ENCODE results near the gene DIP2B.
A peak's percentile ranks its signal among the peaks of the same experiment; 100 is the strongest.
"Not testable (repeated sequence)": the region's sequence is repeated elsewhere in the genome, so short reads cannot be mapped to it uniquely, and the experiment has no call there.

Gene DIP2B

DNA sequence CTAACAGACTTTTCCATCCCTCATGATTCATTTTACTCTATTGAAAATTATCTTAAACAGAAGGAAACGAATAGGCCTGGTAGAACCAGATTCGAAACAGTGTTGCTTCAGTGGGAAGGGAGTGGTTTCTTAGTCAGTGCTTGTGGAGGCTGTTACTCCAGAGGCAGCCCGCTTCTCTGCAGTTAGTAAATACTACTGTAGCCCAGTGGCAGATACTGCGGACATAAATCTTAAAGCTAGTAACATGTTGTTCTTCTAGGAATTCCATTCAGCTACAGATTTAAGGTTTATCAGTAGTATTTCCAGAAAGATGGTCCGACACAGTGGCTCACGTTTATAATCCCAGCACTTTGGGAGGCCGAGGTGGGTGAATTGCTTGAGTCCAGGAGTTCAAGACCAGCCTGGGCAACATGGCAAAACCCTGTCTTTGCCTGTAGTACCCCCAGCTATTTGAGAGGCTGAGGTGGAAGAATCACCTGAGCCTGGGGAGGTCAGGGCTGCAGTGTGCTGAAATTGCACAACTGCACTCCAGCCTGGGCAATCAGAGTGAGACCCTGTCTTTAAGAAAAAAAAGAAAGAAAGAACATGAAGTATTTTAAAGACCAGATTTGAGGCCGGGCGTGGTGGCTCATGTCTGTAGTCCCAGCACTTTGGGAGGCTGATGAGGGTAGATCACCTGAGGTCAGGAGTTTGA lies 45.9 kb downstream of the DIP2B start:
- DNase-seq (ENCODE audit: low read depth): no peak

DNA sequence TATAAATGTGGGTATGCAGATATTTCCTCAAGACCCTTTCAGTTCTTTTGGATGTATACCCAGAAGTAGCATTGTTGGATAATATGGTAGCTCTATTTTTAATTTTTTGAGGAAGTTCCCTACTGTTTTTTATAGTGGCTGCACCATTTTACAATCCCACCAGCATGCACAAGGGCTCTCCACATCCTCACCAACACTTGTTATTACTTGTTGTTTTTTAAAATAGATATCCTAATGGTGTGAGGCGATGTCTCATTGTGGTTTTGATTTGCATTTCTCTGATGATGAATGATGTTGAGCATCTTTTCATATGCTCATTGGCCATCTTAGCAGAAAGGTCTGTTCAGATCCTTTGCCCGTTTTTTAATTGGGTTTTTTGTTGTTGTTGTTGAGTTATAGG lies 47.1 kb downstream of the DIP2B start:
- no peak for DNase-seq (ENCODE audit: low read depth)

DNA sequence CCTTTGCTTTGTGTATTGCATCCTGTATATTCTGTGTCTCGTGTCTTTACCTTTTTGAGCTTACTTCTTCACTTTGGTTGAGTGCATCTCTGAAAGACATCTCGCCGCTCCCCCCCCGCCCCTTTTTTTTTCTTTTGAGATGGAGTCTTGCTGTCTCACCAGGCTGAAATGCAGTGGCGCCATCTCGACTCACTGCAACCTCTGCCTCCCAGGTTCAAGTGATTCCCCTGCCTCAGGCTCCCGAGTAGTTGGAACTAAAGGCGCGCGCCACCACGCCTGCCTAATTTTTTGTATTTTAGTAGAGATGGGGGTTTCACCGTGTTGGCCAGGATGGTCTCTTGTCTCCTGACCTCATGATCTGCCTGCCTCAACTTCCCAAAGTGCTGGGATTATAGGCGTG lies 49.9 kb downstream of the DIP2B start:
- DNase-seq (ENCODE audit: low read depth): no peak

DNA sequence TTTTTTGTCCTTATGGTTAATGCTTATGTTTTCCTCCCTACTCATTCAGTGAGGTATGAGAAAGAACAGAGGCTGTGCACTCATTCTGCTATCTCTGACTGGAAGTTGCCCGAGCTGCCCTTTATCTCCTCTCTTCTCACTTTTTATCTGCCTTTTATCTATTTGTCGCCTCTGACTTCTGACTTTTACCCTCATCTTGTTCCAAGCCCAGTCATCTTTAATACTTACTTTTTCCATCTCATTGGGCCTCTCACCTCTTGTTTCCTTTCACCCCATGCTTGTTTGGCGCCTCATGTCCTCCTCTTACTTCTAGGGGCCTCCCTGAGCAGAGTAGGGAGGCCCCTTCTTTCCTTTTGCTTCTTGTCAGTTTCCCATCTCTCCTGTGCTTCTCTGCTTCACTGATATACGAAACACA lies 50.7 kb downstream of the DIP2B start:
- no peak for DNase-seq (ENCODE audit: low read depth)

DNA sequence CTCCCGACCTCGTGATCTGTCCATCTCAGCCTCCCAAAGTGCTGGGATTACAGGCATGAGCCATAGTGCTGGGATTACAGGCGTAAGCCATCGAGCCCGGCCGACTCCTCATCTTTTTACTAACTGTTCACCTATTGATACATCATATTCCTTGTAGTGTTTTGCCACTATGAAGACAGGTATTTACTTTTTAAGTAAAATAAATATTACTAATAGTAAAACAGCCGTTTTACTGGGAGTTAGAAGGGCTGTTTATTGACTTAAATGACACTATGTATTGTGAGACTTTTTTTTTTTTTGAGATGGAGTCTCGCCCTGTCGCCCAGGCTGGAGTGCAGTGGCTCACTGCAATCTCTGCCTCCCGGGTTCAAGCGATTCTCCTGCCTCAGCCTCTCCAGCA lies 51.5 kb downstream of the DIP2B start:
- DNase-seq (ENCODE audit: low read depth): no peak

DNA sequence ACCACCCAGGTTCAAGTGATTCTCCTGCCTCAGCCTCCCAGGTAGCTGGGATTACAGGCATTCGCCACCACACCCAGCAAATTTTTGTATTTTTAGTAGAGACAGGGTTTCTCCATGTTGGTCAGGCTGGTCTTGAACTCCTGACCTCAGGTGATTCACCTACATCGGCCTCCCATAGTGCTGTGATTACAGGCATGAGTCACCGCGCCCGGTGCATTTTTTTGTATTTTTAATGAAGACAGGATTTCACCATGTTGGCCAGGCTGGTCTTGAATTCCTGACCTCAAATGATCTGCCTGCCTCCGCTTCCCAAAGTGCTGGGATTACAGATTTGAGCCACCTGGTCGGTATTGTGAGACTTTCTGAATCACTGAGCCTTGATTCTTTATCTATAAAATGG lies 52.0 kb downstream of the DIP2B start:
- not testable (repeated sequence) for DNase-seq (ENCODE audit: low read depth)

DNA sequence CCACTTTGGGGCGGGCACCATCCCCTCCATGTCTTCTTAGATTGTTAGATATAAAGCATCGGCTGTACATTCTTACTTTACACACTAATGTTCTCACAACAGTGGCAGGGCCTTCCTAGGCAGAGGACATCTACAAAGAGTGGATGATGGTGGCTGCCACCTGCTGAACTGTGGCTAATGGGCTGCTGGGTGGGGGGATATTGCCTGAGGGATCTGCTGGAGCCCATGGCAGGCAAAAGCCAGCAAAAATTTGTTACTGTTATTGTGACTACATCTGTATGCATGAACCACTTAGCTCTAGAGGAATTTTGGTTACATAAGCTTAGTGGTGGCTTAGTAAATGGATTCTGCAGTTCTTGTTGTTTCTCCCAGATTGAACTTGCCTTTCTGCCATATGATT lies 52.6 kb downstream of the DIP2B start:
- DNase-seq (ENCODE audit: low read depth): no peak

DNA sequence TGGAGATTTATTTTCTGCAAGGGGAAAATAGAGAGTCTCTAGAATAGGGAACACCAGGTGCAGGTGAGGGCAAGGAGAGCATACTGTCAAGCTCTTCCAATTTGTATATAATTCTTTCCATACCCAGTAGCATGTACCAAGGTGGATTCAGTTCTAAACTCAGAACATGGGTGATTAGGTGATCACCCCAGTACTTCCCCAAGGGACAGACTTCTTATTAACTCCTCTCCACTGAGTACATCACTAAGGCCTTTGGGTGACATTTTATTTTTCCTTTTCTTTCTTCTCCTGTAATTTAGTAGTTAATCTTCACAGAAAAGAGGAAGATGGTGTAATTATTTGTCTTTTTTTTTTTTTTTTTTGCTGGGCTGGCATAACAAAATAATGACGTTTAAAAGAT lies 54.2 kb downstream of the DIP2B start:
- no peak for DNase-seq (ENCODE audit: low read depth)

DNA sequence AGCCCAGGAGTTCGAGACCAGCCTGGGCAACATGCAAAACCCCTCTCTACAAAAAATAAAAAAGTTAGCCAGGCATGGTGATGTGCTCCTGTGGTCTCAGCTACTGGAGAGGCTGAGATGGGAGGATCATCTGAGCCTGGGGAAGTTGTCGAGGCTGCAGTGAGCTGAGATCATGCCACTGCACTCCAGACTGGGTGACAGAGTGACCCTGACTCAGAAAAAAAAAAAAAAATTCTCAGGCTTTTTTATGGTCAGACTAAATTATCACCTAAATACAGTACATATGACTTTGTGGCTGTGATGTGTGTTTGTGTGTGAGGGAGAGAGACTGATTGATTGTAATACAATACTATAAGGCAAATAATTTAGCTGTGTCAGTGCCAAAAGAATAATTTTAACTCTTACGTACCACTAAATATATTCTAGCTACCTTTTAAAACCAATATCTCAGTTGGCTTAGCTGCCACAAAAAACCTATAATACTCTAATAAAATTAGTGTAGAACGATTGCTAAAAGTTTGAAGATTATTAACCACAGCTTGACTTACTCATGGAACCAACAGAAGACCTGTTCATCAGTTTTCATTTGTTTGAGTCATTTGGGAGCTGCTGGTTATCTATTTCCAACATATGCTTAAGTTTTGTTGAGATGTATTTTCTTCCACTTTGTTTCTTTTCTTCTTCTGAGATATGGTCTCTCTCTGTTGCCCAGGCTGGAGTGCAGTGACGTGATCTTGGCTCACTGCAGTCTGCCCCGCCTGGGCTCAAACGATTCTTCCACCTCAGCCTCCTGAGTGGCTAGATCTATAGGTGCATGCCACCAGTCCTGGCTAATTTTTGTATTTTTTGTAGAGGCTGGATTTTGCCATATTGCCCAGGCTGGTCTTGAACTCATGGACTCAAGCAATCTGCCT lies 58.0 kb downstream of the DIP2B start:
- DNase-seq (ENCODE audit: low read depth): no peak

DNA sequence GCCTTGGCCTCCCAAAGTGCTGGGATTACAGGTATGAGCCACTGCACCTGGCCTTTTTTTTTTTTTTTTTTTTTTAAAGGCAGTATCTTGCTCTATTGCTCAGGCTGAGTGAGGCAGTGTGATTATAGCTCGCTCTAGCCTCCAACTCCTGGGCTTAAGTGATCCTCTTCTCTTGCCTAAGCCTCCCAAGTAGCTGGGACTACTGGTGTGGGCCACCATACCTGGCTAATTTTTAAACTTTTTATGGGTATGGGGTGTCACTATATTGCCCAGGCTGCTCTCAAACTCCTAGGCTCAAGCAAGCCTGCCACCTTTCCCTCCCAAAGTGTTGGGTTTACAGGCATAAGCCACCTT lies 58.6 kb downstream of the DIP2B start:
- no peak for DNase-seq (ENCODE audit: low read depth)

DNA sequence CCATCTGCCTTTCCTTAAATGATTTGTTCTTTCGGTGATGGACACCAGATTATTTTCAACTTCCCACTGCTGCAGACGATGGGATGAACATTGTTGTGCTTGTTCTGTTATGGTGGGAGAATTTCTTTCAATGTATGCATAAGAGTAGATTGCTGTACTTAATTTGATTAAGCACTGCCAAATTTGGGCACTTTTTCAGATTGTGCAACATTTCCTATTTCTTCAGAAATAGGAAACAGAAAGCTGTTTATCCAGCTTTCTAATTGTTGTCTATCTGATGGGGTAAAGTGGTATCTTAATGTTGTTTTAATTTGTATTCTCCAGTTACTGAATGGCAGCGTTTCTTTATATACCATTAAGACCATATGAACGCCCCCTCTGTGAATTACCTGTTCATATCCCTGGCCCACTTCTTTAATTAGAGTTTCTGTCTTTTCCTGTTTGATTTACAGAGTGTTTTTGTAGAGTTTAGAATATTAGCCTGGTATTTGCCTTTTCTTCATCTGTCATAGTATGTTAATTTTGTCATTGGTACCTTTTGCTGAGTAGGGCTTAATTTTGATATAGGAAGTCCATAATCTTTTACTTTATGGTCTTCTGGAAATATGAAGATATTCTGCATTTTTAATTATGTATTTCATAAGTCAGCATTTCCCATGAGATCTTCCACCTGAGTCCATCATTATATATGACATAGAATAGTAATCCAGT lies 59.6 kb downstream of the DIP2B start:
- no peak for DNase-seq (ENCODE audit: low read depth)

DNA sequence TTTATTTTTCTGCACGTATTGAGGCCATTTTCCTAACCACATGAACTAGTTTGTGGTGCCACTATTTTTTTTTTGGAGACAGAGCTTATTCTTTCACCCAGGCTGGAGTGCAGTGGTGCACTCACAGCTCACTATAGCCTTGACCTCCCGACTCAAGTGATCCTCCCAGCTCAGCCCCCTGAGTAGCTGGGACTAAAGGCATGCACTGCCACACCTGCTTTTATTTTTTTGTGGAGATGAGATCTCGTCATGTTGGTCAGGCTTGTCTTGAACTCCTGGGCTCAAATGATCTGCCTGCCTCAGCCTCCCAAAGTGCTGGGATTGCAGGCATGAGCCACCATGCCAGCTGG lies 60.1 kb downstream of the DIP2B start:
- no peak for DNase-seq (ENCODE audit: low read depth)

DNA sequence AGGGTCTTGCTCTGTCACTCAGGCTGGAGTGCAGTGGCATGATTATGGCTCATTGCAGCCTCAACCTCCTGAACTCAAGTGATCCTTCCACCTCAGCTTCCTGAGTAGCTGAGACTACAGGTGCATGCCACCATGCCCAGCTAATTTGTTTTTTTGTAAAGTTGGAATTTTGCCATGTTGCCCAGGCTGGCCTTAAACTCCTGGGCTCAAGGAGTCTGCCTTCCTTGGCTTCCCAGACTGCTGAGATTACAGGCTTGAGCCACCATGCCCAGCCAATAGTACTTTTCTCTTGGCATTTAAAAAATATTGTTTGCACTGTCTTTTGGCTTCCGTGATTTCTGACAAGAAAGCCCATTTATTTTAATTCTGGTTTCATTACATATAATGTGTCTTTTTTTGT lies 61.3 kb downstream of the DIP2B start:
- no peak for DNase-seq (ENCODE audit: low read depth)

DNA sequence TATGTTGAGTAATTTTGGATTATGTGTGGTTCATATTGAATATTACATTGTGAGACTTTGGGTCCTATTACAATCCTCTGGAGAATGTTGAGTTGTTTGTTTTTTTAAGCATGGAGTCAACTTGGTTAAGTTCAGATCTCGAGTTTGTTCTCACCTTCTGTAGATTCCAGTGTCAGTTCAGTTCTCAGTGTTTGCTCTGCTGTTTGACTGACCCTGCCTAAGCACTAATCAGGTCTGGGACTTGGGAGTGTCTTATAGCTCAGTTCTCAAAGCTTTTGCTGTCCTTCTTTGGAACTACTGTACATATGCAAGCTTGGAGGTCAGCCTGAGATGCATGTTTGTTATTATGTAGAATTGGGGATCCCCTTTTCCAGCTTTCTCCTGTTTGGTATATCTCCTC lies 63.1 kb downstream of the DIP2B start:
- no peak for DNase-seq (ENCODE audit: low read depth)

DNA sequence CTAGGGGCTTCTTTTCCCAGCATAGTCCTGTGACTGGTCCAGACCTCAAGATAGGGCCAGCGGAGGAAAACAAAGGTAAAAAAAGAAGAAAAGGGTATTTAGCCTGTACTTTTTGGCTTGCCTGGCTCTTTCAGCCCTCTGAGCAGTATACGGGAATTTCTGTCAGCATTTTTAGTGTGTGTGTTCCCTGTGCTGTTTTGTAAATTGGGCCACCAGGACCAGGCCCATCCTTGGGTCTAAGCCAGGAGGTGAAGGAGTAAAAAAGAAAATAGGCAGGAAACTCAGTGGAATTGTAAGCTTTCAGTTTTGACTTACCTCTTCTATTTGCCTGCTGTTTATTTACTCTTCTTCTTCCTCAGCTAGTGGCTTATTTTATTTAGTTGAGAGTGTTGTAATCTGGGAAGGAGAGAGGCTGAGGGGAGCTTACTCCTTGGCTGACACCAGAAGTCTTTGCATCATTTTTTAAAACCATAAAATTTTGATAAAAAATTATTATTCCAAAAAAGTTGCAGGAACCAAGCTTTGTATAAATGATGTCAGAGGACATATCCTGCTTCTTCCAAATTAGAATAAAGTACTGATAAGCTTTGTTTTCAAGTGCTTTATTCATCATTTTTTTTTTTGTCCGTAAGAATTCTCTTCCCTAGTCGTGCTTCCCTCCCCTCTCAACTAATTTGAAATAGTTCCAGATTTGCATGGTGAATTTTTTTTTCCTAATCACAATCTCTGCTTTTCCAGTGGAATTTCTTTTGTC lies 63.7 kb downstream of the DIP2B start:
- DNase-seq (ENCODE audit: low read depth): no peak

DNA sequence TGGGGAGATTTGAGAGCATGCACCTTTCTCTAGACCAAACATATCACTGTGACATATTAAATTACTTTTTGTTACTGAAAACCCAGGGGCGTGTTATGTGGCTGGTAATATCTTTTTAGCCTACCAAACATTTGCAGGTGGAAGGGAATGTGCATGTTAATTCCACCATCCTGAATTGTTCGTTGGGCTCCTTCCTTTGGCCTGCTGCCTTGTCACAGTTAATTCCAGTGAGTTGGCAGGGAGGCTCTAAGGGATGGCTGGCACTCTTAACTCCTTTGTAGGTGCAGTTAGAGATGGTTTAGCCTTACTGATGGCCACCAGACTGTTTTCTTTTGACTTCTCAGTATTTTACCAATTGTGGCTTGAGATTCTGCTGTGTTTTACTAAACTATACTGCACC lies 64.5 kb downstream of the DIP2B start:
- DNase-seq (ENCODE audit: low read depth): no peak

DNA sequence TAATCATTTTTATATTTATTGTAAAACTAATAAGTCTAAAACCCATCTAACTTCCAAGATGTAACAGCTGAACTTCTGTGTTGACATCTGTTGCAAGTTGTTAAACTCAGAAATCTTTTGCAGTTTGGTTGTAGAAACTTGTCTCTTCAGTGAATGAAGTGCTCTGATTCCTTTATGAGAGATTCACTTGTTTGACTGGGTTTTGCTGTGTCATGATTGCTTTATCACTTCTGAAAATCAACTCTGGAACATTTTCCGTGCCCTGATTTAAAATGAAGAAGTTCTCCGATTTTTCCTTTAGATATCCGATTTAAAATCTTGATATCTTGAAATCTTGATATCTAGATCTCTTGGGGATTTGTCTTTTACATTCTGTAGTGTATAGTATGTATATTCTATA lies 65.1 kb downstream of the DIP2B start:
- DNase-seq (ENCODE audit: low read depth): no peak

DNA sequence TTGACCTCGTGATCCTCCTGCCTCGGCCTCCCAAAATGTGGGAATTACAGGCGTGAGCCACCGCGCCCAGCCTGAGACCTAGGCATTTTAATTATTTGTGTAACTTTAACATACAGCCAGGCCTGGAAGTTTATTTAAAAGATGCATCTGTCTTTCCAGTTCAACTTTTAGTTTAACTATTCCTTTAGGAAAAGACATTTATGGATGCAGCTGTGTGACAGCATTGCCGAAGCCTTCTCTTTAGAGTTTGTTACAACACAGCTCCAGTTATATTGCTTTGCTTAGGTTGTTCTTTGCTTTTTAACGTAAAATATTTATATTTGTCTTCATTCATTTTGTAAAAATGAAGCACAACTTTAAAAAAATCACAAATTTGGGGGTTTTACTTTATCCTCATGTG lies 67.0 kb downstream of the DIP2B start:
- DNase-seq (ENCODE audit: low read depth): no peak

DNA sequence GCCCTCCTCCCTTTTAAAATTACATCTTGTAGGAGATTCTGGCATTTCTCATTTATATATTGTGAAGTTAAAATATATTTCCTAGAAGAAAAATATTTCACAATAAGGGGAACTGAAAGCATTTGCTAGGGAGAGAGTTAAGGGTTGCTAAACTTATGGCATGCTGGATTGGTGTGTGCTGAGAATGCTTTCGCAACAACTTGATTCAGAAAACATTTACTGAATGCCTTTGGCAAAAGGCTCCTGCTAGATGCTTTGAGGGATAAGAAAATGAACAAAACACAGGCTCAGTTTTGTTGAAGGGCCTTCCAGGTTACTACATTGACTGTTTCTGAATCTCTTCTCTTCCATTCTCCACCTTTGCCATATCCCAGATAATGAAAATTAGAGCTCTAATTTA lies 67.5 kb downstream of the DIP2B start:
- peak; percentile 75 for DNase-seq (ENCODE audit: low read depth)

DNA sequence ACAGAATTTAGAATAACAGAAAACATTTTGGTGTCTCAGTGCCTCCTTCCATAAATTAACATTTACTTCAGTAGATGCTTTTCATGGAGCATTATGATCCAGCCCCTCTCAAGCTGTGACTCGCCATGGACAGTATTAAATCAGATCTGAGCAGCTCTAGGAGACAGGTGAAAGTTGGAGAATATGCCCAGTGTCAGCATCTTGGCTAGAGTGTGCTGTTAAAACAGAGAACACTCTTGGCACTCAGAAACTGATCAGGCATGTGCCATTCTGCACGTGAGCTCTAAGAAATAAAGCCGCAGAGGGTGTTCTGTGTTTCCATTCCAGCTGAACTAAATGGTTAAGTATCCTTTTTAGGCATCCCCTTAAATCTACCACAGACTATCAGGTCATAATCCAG lies 68.0 kb downstream of the DIP2B start:
- DNase-seq (ENCODE audit: low read depth): no peak

DNA sequence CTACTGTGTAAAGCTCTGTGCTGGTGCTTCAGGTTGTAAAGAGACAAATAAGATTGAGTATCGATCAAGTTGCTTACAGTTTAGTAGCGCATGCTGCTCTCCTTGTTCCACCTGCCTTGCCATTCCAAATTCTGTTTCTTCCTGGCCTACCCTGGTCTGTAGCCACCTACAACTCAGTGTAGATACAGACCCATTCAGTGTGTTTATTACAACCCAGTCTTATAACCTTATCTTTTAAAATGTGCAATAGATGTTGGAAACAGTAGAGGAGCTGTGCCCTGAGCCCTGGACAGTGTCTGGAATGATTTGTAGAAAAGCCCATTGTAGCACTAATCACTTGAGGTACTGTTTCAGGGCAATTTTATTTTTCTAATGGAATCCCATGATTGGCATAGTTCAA lies 68.5 kb downstream of the DIP2B start:
- DNase-seq (ENCODE audit: low read depth): no peak

DNA sequence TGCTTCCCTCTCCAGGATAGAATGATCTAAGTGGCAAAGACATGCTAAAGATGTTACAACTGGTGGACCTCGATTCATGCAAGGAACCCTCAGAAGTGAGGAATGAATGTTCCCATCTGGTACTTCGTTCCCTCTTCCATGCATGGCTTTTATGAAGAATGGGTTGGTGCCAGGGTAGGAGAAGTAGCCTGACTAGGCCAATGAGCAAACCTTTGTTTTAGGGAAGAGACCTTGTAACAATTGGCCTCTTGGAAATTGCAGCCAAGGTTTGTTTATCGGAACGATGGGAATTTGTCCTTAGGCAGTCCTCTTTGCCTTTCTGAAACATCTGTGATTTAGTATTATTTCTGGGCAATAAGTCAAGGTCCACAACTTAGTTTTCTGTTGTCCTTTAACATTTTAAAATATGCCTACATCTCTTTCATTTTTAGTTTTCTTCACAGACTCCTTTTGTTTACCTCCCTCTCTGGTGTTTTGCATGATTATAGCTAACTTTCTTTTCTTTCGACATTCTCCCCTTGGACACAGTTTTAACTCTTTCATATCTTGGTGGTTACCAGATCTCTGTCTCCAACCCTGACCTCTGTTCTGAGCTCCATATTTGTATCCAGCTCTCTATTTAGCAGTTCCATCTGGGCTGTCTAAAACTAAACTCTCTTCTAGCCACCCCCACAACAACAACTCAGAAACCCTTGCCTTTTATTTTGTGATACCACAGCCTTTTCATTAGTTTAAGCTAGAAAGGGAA lies 70.0 kb downstream of the DIP2B start:
- DNase-seq (ENCODE audit: low read depth): no peak
